Fibroblast of mammary gland (primary cell): Measurements from ENCODE around the gene ZNRF3.
"Not testable (repeated sequence)": the region's sequence is repeated elsewhere in the genome, so short reads cannot be mapped to it uniquely, and the experiment has no call there.

Experiments used
- DNase-seq: peaks from one replicate; pipeline ENCODE4 v3.0.0-alpha.2; 2010; ENCODE audit warnings: low read depth
- H3K4me3 ChIP-seq: 2 replicates; pipeline ENCODE4 v1.5.1; 2011; ENCODE audit warnings: low read depth, mild to moderate bottlenecking, low read length, moderate library complexity; ENCODE audit not compliant: control insufficient read depth
- TF ChIP-seq, protein P1 (sequence below): conservative IDR thresholded peaks from 2 replicates; pipeline ENCODE4 v1.5.1; 2011; ENCODE audit warnings: low read depth, low read length, inconsistent platforms; ENCODE audit not compliant: control insufficient read depth, insufficient read depth

ZNRF3 gene

DNA sequence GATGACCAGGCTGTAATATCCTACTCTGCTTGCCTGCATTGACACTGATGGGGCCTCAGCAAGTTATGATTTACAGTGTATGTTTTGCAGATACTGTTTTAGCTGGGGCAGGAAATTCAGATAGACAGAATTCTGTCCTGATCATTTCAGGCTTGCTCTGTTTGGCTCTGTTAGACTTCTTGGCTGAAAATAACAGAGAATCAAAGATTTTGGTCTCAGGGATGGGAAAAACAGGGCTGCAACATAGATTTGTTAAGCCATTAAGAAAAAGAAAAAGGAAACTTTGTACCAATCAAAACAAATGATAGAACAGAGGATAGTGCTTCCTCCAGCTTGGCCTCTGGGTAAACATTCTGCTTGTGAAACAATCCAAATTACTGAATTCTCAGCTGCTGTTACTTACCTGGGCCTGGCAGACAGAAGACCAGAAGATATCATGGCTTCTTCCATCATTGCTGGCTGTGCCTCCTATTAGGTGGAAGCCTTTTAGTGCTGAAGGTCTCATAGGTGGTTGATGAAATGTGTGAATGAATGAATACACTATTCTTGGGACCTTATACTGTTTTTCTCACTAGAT, 22.0 kb downstream of the ZNRF3 start:
- TF ChIP-seq, protein P1, sequence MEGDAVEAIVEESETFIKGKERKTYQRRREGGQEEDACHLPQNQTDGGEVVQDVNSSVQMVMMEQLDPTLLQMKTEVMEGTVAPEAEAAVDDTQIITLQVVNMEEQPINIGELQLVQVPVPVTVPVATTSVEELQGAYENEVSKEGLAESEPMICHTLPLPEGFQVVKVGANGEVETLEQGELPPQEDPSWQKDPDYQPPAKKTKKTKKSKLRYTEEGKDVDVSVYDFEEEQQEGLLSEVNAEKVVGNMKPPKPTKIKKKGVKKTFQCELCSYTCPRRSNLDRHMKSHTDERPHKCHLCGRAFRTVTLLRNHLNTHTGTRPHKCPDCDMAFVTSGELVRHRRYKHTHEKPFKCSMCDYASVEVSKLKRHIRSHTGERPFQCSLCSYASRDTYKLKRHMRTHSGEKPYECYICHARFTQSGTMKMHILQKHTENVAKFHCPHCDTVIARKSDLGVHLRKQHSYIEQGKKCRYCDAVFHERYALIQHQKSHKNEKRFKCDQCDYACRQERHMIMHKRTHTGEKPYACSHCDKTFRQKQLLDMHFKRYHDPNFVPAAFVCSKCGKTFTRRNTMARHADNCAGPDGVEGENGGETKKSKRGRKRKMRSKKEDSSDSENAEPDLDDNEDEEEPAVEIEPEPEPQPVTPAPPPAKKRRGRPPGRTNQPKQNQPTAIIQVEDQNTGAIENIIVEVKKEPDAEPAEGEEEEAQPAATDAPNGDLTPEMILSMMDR: no peak
- no peak overlapping the region for H3K4me3 ChIP-seq
- no peak for DNase-seq

DNA sequence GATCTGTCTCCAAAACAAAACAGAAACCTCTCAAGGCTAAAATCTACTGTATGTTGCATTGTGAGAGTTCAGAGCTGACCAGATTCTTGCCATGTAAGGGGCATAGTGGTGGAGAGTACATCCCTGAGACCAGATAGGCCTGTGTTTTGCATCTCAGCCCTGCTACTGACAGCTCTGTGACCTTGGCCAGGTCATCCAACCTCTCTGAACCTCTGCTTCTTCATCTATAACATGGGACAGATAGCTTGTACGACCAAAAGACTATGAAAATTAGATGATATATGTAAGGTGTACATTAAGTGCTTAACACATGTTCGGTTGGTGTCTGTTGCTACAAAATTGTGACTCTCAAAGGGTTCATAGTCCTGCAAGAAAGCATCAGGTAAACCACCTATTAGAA, 22.9 kb downstream of the ZNRF3 start:
- no peak for DNase-seq
- H3K4me3 ChIP-seq: no peak overlapping the region
- TF ChIP-seq, protein P1: no peak

DNA sequence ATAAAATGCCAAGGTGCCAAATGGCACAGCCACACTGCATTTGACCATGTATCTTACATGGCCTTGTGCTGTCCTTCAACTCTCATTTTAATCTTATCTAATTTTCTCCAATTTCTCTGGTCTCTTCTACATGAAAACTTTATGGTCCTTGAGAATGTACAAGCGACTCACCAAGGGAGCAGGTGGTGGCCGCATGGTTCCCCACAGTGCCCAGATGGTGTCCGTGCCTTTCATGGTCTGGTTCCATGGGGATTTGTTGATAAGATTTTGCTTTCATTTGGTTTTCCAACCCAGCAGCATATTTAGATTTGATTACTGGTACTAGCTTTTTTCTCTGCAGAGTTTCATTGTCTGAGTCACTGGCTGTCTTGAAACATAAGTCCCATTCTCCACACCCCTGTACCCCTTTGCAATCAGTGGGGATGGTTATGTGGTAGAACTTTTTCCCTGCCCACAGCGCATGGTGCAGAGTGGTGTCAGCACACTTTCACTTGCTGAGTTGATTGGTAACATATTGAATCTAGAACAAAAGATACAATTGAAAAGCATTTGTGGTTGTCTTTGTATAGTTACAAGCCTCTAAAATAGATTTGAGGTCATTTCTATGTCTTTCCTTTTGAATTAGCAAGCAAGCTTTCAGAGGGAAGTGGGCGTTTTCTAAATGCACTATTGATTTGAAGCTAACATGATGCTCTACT, 24.1 kb downstream of the ZNRF3 start:
- TF ChIP-seq, protein P1: no peak
- no peak for DNase-seq
- H3K4me3 ChIP-seq: no peak overlapping the region

DNA sequence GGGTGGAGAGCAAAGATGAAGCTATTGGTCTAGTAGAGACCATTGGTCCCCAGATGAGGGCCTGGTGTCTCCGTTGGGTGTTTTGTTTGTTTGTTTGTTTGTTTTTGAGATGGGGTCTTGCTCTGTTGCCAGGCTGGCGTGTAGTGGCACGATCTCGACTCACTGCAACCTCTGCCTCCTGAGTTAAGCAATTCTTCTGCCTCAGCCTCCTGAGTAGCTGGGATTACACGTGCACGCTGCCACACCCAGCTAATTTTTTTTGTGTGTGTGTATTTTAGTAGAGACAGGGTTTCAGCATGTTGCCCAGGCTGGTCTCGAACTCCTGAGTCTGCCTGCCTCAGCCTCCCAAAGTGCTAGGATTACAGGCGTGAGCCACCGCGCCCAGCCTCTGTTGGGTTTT, 25.4 kb downstream of the ZNRF3 start:
- not testable (repeated sequence) for H3K4me3 ChIP-seq, DNase-seq

DNA sequence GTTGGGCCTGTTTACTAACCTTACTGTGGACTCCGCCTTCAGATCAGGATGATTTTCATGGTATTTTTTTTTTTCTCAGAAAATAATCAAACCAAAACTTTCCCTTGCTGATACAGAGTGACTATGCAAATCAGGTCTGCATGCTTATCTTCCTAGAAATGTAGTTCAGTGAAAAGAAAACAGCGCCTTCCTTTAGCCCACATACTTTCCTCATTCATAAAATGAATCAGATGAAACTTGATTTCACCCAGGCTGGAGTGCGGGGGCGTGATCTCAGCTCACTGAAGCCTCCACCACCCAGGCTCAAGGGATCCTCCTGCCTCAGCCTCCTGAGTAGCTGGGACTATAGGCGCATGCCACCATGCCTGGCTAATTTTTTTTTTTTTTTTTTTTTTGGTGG, 26.0 kb downstream of the ZNRF3 start:
- DNase-seq: peak; percentile 22
- no peak overlapping the region for H3K4me3 ChIP-seq
- TF ChIP-seq, protein P1: no peak

DNA sequence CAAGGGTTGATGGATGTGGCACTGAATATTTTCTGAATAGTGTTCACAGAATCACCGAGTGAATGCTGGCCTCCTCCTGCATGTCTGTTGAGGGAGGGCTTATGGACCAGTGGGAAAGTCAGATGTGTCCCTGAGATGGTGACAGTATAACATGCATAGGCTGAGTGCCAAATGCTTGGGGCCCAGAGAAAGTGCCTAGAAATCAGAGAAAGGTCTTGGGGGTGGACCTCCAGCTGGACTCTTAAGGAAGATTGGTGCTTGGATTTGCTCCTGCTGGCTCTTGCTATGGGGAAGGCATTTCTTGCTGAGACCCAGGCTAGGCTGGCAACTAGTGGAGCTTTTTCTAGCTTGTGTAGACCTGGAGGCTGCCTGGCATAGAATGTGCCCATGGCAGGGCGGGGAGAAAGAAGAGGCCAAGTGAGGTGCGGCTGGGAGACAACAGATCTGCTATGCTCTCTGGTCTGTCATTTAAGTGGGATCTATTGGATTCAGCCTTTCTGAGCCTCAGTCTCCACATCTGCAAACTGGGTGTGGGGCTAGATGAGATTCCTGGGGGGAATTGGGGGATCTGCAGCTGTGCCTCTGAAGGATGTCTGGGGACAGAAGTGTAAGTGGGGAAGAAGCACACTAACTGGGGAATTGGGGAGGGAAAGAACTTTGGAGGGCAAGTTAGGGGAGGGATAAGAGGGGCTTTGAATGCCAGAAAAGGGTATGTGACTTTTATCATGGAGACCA, 27.4 kb downstream of the ZNRF3 start:
- H3K4me3 ChIP-seq: no peak overlapping the region
- TF ChIP-seq, protein P1: no peak
- no peak for DNase-seq

DNA sequence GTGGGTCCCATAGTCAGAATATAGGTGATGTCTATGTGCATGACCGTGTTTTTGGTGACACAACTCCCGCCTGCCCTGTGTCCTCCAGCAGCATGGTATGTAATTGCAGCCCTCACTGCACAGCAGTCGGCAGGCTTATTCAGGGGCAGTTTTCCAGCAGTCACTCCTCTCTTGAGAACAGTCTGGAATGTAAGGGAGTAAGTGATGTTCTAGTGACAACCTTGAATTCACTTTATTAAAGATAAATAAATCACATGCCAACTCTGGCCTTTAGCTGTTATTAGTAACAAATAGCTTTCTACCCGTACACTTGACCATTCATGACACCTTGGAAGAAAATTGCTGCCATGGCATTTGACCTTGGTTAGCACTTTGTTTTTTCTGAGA, 27.9 kb downstream of the ZNRF3 start:
- H3K4me3 ChIP-seq: no peak overlapping the region
- no peak for DNase-seq
- TF ChIP-seq, protein P1: no peak
